Lower leg skin (tissue), 3 donors: ENCODE measurements around the gene ZNF232.
"Not testable (repeated sequence)": the region's sequence is repeated elsewhere in the genome, so short reads cannot be mapped to it uniquely, and the experiment has no call there.

Experiments used
- CTCF ChIP-seq, 3 donors: fragments of 450-650 bp; IDR thresholded peaks; one replicate each; pipeline ENCODE4 v1.5.1; 2016; ENCODE audit warnings: antibody characterized with exemption in 3 of 3, mild to moderate bottlenecking in 3 of 3, moderate library complexity in 2 of 3
- POLR2A ChIP-seq, 2 donors: fragments of 450-650 bp; IDR thresholded peaks; one replicate each; pipeline ENCODE4 v1.6.1; 2016 to 2017; ENCODE audit warnings: antibody characterized with exemption in 2 of 2, mild to moderate bottlenecking in 1 of 2, moderate library complexity in 1 of 2

- TF ChIP-seq CTCF, POLR2A (IDR thresholded peaks at IDR 0.05): not testable (repeated sequence)
Observed at GRCh38 chr17:5130687-5131086, 19.0 kb upstream of the ZNF232 start.
